KOPT-K1 (cell line): ENCODE measurements around the gene B9D1.

Experiments
- H3K27ac ChIP-seq: fragments of 200-600 bp; sonication (generic); 2 replicates; pipeline ENCODE4 v1.5.1; 2016; ENCODE audit warnings: antibody characterized with exemption, mild to moderate bottlenecking, low read depth, low read length; ENCODE audit not compliant: poor library complexity, severe bottlenecking
- H3K36me3 ChIP-seq: fragments of 200-600 bp; sonication (generic); 2 replicates; pipeline ENCODE4 v1.5.1; 2017; ENCODE audit warnings: antibody characterized with exemption, mild to moderate bottlenecking, low read length, moderate library complexity; ENCODE audit not compliant: insufficient read depth
- H3K9me3 ChIP-seq: fragments of 200-600 bp; sonication (generic); 2 replicates; pipeline ENCODE4 v1.5.1; 2017; ENCODE audit warnings: antibody characterized with exemption, low read length, mild to moderate bottlenecking; ENCODE audit not compliant: insufficient read depth, poor library complexity, severe bottlenecking

B9D1 gene

DNA sequence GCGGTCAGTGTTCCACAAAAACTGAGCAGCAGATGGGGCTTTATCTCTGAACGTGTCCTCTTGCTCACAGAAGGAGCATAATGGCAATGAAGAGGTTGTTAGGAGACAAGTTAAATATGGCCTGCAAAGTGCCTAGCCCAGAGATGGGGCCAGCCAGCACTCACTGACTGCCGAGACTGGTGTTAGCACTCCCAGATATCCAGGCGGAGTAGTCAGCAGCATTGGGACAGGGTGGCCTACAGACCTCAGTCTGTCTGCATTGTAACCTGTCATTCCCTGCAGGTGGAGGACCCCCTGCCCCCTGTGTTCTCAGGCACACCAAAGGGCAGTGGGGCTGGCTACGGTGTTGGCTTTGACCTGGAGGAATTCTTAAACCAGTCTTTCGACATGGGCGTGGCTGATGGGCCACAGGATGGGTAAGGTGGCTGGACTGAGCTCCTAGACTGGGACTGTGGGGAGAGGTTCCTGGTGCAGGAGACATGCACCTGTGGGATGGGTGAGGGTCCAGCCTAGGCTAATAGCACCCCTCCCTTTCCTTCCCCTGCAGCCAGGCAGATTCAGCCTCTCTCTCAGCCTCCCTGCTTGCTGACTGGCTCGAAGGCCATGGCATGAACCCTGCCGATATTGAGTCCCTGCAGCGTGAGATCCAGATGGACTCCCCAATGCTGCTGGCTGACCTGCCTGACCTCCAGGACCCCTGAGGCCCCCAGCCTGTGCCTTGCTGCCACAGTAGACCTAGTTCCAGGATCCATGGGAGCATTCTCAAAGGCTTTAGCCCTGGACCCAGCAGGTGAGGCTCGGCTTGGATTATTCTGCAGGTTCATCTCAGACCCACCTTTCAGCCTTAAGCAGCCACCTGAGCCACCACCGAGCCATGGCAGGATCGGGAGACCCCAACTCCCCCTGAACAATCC lies 20.3 kb upstream of the B9D1 start:
- Histone ChIP-seq H3K9me3 (no peaks in the 10 kb centered on the region), H3K27ac (no peak overlapping the region), H3K36me3 (peaks cover 65% of the 10 kb centered on the region)

DNA sequence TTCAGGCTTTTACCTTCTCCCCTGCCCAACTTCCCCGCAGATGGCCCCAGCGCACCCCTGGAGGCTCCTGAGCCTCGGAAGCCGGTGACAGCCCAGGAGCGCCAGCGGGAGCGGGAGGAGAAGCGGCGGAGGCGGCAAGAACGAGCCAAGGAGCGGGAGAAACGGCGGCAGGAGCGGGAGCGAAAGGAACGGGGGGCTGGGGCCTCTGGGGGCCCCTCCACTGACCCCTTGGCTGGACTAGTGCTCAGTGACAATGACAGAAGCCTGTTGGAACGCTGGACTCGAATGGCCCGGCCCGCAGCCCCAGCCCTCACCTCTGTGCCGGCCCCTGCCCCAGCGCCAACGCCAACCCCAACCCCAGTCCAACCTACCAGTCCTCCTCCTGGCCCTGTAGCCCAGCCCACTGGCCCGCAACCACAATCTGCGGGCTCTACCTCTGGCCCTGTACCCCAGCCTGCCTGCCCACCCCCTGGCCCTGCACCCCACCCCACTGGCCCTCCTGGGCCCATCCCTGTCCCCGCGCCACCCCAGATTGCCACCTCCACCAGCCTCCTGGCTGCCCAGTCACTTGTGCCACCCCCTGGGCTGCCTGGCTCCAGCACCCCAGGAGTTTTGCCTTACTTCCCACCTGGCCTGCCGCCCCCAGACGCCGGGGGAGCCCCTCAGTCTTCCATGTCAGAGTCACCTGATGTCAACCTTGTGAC lies 19.4 kb upstream of the B9D1 start:
- Histone ChIP-seq H3K27ac (no peak overlapping the region), H3K9me3 (no peaks in the 10 kb centered on the region), H3K36me3 (peaks cover 65% of the 10 kb centered on the region)

DNA sequence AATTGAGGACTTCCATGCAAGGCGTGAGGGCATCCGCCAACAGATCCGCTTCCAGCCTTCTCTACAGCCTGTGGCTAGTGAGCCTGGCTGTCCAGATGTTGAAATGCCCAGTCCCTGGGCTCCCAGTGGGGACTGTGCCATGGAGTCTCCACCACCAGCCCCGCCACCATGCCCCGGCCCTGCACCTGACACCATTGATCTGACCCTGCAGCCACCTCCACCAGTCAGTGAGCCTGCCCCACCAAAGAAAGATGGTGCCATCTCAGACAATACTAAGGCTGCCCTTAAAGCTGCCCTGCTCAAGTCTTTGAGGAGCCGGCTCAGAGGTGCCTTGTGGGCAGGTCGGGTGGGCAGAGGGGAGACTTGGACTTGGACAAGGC lies 18.8 kb upstream of the B9D1 start:
- Histone ChIP-seq H3K9me3 (no peaks in the 10 kb centered on the region), H3K36me3 (peaks cover 65% of the 10 kb centered on the region)

DNA sequence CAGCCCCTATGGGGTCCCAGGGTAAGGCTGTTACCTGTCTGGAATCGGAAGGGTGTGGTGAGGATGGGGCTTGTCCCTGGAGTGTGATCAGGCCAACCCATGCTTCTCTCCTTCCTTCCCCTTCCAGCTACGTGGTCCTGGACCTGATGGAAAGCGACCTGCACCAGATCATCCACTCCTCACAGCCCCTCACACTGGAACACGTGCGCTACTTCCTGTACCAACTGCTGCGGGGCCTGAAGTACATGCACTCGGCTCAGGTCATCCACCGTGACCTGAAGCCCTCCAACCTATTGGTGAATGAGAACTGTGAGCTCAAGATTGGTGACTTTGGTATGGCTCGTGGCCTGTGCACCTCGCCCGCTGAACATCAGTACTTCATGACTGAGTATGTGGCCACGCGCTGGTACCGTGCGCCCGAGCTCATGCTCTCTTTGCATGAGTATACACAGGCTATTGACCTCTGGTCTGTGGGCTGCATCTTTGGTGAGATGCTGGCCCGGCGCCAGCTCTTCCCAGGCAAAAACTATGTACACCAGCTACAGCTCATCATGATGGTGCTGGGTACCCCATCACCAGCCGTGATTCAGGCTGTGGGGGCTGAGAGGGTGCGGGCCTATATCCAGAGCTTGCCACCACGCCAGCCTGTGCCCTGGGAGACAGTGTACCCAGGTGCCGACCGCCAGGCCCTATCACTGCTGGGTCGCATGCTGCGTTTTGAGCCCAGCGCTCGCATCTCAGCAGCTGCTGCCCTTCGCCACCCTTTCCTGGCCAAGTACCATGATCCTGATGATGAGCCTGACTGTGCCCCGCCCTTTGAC lies 18.2 kb upstream of the B9D1 start:
- Histone ChIP-seq H3K9me3 (no peaks in the 10 kb centered on the region), H3K36me3 (peaks cover 59% of the 10 kb centered on the region), H3K27ac (no peak overlapping the region)

More for the DNA sequence above, 18.8 kb upstream of the B9D1 start:
- no peak overlapping the region for H3K27ac ChIP-seq

DNA sequence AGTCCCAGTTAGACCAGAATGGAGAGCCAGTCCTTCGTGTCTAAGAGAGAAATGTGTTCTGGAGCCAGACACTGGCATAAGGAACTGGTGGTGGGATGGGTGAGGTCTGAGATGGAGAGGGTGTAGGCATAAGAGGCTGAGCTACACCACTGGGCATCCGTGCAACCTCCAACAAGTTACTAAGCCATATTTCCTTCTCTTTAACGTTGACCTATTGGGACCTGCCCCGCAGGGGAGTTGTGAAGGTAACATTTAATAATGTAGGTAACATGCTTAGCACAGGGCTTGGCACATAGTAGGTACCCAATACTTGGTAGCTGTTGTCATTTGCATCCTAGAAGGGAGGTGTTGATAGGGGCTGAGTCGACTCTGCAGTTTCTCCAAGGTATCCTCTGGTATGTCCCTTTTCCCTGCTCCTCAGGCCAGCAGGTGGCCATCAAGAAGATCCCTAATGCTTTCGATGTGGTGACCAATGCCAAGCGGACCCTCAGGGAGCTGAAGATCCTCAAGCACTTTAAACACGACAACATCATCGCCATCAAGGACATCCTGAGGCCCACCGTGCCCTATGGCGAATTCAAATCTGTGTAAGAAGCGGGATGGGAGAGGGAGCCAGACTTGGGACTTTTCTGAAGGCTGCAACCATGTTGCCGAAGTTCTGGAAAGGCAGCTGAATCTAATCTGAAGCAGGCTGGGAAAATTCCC lies 17.0 kb upstream of the B9D1 start:
- H3K36me3 ChIP-seq = peaks cover 51% of the 10 kb centered on the region
- no peaks in the 10 kb centered on the region for H3K9me3 ChIP-seq
- H3K27ac ChIP-seq = no peak overlapping the region

DNA sequence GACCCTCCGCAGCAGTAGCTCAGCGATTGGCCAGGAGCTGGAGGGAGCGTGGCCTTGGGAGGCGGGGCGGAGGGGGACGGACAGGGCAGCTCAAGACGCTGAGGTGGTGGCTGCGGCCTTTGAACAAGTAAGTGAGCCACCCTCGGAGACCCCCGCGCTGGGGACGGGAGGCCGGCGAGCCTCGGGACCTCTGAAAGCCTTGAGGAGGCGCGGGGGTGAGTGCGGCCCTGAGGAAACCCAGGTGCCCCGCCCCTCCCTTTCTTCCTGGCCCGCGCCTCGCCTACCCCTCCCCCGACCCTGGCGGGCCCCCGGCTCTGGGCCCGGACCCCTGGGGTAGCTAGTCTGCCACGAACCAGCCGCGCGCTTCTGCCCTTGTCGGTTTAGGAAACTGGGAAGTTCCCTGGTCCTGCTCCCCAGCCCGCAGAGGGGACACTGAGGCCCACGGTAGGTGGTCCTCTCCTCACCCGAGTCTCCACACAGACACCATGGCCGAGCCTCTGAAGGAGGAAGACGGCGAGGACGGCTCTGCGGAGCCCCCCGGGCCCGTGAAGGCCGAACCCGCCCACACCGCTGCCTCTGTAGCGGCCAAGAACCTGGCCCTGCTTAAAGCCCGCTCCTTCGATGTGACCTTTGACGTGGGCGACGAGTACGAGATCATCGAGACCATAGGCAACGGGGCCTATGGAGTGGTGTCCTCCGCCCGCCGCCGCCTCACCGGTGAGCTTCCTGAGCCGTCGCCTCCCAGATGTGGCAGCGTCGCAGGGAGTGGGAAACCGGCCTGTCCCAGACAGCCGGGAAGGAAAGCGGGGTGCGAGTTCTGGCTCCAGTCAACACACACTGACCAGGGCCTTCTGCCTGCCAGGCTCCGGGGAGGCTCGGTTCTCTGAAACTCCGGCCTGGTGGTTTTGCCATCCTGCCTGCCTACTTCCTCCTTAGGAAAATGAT lies 16.2 kb upstream of the B9D1 start, which contains the start of gene MAPK7:
Gene MAPK7 (plus strand): TSS at position 83 of the 945 bp plus-strand sequence. CDS start 403 bp downstream, at position 486.
- Histone ChIP-seq H3K27ac (peak within 1 kb of the TSS; percentile 73), H3K9me3 (no peaks in the 10 kb centered on the region), H3K36me3 (peaks cover 42% of the 10 kb centered on the region)

DNA sequence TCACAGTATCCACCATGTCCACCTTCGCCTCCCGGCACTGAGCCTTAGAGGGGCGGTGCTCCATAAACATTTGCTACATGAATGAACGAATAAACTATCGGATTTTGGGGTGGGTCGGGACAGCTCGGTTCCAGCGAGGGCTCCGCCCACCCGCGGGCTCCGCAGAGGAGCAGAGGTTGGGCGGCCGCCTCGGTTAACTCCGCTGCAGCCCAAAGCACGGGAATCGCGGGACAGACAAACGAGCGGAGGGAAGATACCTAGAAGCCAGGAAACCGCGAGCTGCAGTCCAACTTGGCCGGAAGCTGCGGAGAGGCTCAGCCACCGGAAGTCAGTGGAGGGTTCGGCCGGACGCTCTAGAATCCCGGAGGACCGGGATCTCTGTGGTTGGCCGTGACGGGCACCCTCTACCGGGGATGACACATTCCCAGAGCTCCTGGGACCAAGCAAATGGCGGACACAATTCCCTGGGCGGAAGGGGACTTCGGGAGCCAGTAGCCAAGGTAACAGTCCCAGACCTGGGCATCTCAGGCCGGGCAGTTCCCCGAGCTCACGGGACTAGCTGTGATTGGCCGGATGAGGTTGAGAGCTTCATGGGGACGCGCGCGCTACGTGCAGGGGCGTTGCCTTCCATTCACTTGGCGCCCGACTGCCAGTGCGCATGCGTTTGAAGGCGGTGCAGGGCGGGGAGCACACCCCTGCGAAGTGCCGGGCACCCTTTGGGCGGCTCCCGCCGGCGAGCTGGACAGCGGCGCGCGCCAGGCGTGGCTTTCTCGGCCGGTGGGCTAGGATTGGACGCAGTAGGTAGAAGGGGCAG lies 15.3 kb upstream of the B9D1 start:
- peak overlapping the region; percentile 73 for H3K27ac ChIP-seq
- no peaks in the 10 kb centered on the region for H3K9me3 ChIP-seq
- peaks cover 35% of the 10 kb centered on the region for H3K36me3 ChIP-seq

DNA sequence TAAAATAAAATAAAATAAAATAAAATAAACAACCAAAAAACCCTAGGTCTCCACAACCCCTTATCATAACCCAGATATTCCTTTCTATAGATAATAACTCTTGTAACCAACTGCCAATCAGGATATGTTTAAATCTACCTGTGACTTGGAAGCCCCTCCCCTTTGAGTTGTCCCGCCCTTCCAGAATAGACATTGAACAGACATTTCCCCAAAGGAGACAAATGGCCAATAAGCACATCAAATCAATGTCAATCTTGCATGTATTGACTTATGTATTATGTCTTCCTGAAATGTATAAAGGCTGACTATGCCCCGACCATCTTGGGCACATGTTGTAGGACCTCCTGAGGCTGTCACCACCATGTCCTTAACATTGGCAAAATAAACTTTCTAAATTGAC lies 14.3 kb upstream of the B9D1 start:
- Histone ChIP-seq H3K36me3 (peaks cover 26% of the 10 kb centered on the region), H3K27ac (peak overlapping the region; percentile 73), H3K9me3 (no peaks in the 10 kb centered on the region)

DNA sequence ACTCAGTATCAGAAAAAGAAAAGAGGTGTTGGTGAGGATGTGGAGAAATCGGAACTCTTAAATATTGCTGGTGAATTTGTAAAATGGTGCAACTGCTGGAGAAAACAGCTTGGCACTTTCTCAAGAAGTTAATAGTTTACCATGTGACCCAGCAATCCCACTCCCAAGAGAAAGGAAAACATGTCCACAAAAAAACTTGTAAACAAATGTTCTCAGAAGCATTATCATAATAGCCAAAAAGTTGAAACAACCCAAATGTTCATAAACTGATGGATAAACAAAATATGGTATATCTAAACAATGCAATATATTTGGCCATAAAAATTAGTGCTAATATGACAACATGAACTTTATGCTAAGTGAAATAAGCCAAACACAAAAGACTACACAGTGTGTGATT lies 13.2 kb upstream of the B9D1 start:
- Histone ChIP-seq H3K36me3 (peaks cover 16% of the 10 kb centered on the region), H3K27ac (no peak overlapping the region), H3K9me3 (no peaks in the 10 kb centered on the region)

DNA sequence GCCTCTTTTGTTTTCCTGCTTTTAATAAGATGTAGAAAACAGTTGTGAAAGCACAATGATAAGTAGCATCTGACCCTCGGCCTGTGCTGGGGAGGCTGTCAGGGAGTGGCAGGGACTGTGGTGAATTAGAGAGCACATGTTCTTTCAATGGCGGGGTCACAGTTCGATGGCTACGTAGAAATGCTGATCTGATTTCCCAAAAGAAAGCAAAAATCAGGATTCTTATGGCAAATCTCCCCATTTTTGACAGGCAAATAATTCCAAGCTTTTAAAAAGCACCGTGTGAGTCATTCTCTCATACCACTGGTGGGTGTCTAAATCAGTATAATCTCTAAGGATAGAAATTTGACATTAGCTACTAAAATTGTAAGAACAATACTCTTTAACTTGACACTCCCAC lies 11.6 kb upstream of the B9D1 start:
- Histone ChIP-seq H3K27ac (no peak overlapping the region), H3K9me3 (no peaks in the 10 kb centered on the region)

DNA sequence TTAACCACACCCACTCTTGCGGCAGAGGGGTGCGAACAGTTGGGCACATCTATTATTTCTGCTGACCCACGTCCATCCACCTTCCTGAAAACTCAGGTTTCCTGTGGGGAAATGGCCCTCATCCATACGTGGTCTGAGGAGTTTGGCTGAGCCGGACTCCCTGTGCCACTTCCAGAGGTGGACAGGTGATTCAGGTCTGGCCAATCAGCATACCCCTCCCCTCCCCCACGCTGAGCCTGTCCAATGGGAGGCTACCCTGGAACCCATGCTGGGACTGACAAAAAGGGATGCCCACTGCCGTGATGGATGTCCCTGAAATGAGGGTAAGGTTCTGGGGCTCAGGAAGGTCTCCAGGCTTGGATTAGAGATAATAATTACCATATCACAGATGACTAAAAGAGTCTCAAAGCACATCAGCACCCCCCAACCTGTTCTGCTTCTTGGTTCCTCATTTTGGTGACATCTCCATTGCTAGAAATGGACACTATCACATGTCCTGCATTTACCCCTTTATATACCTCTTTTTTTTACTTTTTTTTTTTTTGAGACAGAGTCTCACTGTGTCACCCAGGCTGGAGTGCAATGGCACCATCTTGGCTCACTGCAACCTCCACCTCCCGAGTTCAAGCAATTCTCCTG lies 10.5 kb upstream of the B9D1 start:
- Histone ChIP-seq H3K9me3 (no peaks in the 10 kb centered on the region), H3K27ac (no peak overlapping the region), H3K36me3 (no peaks in the 10 kb centered on the region)

More for the DNA sequence above, 11.6 kb upstream of the B9D1 start:
- no peaks in the 10 kb centered on the region for H3K36me3 ChIP-seq

DNA sequence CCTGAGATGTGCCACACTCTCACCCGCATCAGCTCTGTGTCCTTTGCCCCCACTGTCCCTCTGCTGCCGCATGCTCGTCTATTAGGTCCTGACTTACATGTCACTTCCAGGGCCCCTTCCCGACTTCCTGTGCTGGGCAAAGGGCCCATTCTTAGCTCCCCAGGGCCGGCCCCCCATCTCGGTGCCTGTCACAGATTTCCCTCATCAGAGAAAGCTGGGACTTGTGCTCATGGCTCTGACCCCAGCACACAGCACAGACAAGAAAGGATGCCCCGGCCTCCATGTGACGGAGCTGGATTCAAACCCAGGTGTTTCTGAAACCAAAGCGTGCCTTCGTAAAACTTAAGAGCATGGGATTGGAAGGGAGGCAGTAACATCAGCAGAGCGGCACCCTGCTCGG lies 9.9 kb upstream of the B9D1 start:
- Histone ChIP-seq H3K27ac (no peak overlapping the region), H3K9me3 (no peaks in the 10 kb centered on the region), H3K36me3 (no peaks in the 10 kb centered on the region)

DNA sequence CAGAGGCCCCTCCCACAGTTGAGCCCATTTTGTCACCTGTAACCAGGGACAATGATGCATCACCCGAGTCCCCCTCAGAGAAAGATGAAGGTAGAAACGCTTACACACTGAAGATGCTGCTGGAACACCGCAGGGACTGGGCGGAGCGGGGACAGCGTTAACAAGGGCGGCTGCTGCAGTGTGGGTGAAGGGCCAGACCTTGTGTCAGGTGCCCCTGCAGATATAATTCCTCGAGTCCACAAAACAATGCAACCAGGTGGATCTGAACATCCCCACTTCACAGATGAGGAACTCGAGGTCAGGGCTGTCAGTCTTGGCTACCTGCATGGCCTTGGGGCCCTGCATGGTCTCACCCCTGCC lies 9.5 kb upstream of the B9D1 start:
- H3K9me3 ChIP-seq = no peaks in the 10 kb centered on the region
- no peak overlapping the region for H3K27ac ChIP-seq
- H3K36me3 ChIP-seq = no peaks in the 10 kb centered on the region
